ENCODE results near the gene TIGIT.

The TIGIT gene

GRCh38 chr3:114333180-114333922 lies 39.5 kb downstream of the TIGIT start:
- Mint-ChIP-seq H3K4me3 (no peak overlapping the region), H3K9me3 (peaks cover 8% of the 10 kb centered on the region), H3K27ac (no peak overlapping the region), H3K27me3 (ENCODE audit: low read depth, poor library complexity) (peaks cover 7% of the 10 kb centered on the region), H3K4me1 (no peaks in the 10 kb centered on the region), H3K36me3 (ENCODE audit: low read depth) (peaks cover 4% of the 10 kb centered on the region)
- no peak for TF ChIP-seq CTCF (IDR thresholded peaks at IDR 0.05)
- no peak for DNase-seq

GRCh38 chr3:114333923-114334240 lies 40.1 kb downstream of the TIGIT start:
- H3K4me3 Mint-ChIP-seq: no peak overlapping the region
- peaks cover 6% of the 10 kb centered on the region for H3K27me3 Mint-ChIP-seq (ENCODE audit: low read depth, poor library complexity)
- no peak for TF ChIP-seq CTCF (IDR thresholded peaks at IDR 0.05)
- no peaks in the 10 kb centered on the region for H3K4me1 Mint-ChIP-seq
- no peak overlapping the region for H3K27ac Mint-ChIP-seq
- DNase-seq: no peak
- peaks cover 4% of the 10 kb centered on the region for H3K36me3 Mint-ChIP-seq (ENCODE audit: low read depth)
- H3K9me3 Mint-ChIP-seq: peaks cover 8% of the 10 kb centered on the region

- no peak overlapping the region for H3K27ac Mint-ChIP-seq
- H3K36me3 Mint-ChIP-seq (ENCODE audit: low read depth): peaks cover 4% of the 10 kb centered on the region
- no peak for DNase-seq
- H3K27me3 Mint-ChIP-seq (ENCODE audit: low read depth, poor library complexity): peaks cover 3% of the 10 kb centered on the region
- H3K9me3 Mint-ChIP-seq: peaks cover 8% of the 10 kb centered on the region
- no peak overlapping the region for H3K4me3 Mint-ChIP-seq
- no peaks in the 10 kb centered on the region for H3K4me1 Mint-ChIP-seq
- TF ChIP-seq CTCF (IDR thresholded peaks at IDR 0.05): peak; percentile 34
These were observed 42.4 kb downstream of the TIGIT start for GRCh38 chr3:114336122-114336697.

GRCh38 chr3:114336857-114337256 lies 43.0 kb downstream of the TIGIT start:
- Mint-ChIP-seq H3K4me1 (no peaks in the 10 kb centered on the region), H3K27ac (no peak overlapping the region), H3K9me3 (peaks cover 8% of the 10 kb centered on the region), H3K36me3 (ENCODE audit: low read depth) (peaks cover 4% of the 10 kb centered on the region), H3K4me3 (no peak overlapping the region), H3K27me3 (ENCODE audit: low read depth, poor library complexity) (peaks cover 3% of the 10 kb centered on the region)
- DNase-seq: no peak
- TF ChIP-seq CTCF (IDR thresholded peaks at IDR 0.05): no peak

- Mint-ChIP-seq H3K27ac (no peak overlapping the region), H3K36me3 (ENCODE audit: low read depth) (peaks cover 4% of the 10 kb centered on the region), H3K4me3 (no peak overlapping the region), H3K27me3 (ENCODE audit: low read depth, poor library complexity) (peaks cover 3% of the 10 kb centered on the region), H3K9me3 (no peaks in the 10 kb centered on the region), H3K4me1 (no peaks in the 10 kb centered on the region)
- TF ChIP-seq CTCF (IDR thresholded peaks at IDR 0.05): no peak
- no peak for DNase-seq
These were observed 45.0 kb downstream of the TIGIT start for GRCh38 chr3:114338651-114339357.

Measured in nephron progenitor cell (in vitro differentiated cells).